ENCODE measurements around the gene ABCC3. TPM values are rescaled to one million over a fixed set of nuclear protein-coding genes. Genes with fewer than 3 reads are reported as not detected.

The ABCC3 gene
- total RNA-seq, 4 donors from 2014 or later: 297 to 655 (median 533) TPM

DNA sequence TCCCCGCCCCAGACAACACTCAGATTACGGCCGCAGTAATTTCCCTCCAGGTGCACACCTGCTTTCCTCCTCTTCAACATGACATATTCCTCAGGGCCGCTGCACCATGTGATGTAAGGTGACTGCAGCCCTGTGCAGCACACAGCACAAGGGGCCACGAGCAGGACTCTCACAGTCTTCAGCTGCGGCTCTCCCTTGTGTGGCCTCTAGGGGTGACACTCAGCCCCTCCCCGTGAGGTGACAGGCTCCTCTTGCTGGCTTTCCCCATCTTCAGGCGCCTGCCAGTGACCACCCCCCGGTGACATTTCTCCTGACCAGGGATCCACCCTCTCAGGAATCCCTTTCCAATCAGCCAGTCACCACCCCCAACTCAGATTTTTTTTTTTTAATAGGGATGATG lies 31.3 kb upstream of the ABCC3 start:
- WGBS, 2 donors (ENCODE audit: low coverage in 1 of 2): 44 to 67% methylated on average over 1 to 9 of the region's 9 CpGs
- intact Hi-C loops (cut with DNase I; ENCODE audit: low total_unique reads) (loop anchor here (2.0 kb wide), 1 partner anchor 31 kb away; no protein-coding TSS in a partner anchor), in situ Hi-C loops (cut with MboI; ENCODE audit: low pct_ligation_motif_present in 1 of 4, low pct_unique_long_range_greater_than_20kb in 1 of 4, low sequenced_read_pairs in 3 of 4) (no loop called here)

DNA sequence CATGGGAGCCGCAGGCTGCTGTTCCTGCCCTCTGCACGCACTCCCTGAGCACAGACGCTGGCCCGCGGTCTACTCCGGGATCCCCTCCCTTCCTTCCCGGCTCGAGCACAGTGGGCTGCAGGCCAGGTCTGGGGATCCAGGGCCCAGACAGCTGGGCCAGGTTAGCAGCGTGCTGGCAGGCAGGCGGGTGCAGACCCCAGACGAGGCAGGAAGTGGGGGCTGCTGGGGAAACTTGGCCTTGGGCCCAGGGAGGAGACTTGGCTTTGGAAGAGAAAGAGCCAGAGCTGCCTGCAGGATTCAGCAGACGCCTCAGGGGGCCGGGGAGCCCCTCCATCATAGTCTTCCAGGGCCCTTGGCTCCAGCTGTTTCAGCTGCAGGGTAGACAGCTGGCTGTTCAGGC lies 30.2 kb upstream of the ABCC3 start:
- in situ Hi-C loops (cut with MboI; ENCODE audit: low pct_ligation_motif_present in 1 of 4, low pct_unique_long_range_greater_than_20kb in 1 of 4, low sequenced_read_pairs in 3 of 4): no loop called here
- Histone ChIP-seq H3K36me3 (no peaks in the 10 kb centered on the region), H3K4me1 (peaks cover 5 to 11% (median 6%) of the 10 kb centered on the region in 4 donors), H3K27ac (peak overlapping the region in 1 of 4 donors; percentile 30), H3K27me3 (no peaks in the 10 kb centered on the region), H3K9me3 (no peaks in the 10 kb centered on the region), H3K4me3 (no peak overlapping the region)
- TF ChIP-seq POLR2A (IDR thresholded peaks at IDR 0.05) (no peak), POLR2AphosphoS5 (IDR thresholded peaks at IDR 0.05) (no peak), EP300 (IDR thresholded peaks at IDR 0.05; ENCODE audit: low read depth) (no peak)
- TF ChIP-seq, protein P1, sequence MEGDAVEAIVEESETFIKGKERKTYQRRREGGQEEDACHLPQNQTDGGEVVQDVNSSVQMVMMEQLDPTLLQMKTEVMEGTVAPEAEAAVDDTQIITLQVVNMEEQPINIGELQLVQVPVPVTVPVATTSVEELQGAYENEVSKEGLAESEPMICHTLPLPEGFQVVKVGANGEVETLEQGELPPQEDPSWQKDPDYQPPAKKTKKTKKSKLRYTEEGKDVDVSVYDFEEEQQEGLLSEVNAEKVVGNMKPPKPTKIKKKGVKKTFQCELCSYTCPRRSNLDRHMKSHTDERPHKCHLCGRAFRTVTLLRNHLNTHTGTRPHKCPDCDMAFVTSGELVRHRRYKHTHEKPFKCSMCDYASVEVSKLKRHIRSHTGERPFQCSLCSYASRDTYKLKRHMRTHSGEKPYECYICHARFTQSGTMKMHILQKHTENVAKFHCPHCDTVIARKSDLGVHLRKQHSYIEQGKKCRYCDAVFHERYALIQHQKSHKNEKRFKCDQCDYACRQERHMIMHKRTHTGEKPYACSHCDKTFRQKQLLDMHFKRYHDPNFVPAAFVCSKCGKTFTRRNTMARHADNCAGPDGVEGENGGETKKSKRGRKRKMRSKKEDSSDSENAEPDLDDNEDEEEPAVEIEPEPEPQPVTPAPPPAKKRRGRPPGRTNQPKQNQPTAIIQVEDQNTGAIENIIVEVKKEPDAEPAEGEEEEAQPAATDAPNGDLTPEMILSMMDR (IDR thresholded peaks at IDR 0.05): no peak
- intact Hi-C loops (cut with DNase I; ENCODE audit: low total_unique reads): no loop called here
- peak; percentile 19 for DNase-seq
- WGBS, 2 donors (ENCODE audit: low coverage in 1 of 2): 25% methylated on average over 13 of the region's 13 CpGs; no CpG with 5 or more reads in 1 of the 2 donors

More for the DNA sequence above, 31.3 kb upstream of the ABCC3 start:
- H3K9me3 ChIP-seq: no peaks in the 10 kb centered on the region
- no peak overlapping the region for H3K27ac ChIP-seq
- H3K36me3 ChIP-seq: no peaks in the 10 kb centered on the region
- H3K4me1 ChIP-seq: peaks cover 5 to 11% (median 6%) of the 10 kb centered on the region in 4 donors
- DNase-seq: no peak
- H3K27me3 ChIP-seq: no peaks in the 10 kb centered on the region
- TF ChIP-seq, protein P1 (IDR thresholded peaks at IDR 0.05): peak in 2 of 5 experiments; percentile 10 to 14
- TF ChIP-seq POLR2AphosphoS5 (IDR thresholded peaks at IDR 0.05): no peak
- H3K4me3 ChIP-seq: no peak overlapping the region

DNA sequence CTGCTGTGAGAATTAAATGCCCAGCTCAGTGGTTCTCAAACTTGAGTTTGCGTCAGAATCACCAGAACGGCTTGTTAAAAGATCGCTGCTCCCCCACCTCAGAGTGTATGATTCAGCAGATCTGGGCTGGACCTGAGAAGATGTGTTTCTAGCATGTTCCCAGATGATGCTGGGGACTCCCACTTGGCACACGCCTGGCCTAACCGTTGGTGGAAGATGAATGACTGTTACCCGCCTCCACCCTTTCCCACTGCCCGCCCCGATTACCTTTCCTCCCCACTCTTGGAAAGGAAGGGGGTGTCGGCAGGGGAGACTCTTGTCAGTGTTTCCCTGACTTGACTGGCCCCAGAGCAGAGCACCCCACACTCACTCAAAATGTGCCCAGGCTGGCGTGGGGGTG lies 29.3 kb upstream of the ABCC3 start:
- H3K9me3 ChIP-seq: no peaks in the 10 kb centered on the region
- in situ Hi-C loops (cut with MboI; ENCODE audit: low pct_ligation_motif_present in 1 of 4, low pct_unique_long_range_greater_than_20kb in 1 of 4, low sequenced_read_pairs in 3 of 4): no loop called here
- H3K4me3 ChIP-seq: no peak overlapping the region
- 66% methylated on average over 10 of the region's 10 CpGs; no CpG with 5 or more reads in 1 of the 2 donors for WGBS, 2 donors (ENCODE audit: low coverage in 1 of 2)
- TF ChIP-seq, protein P1 (IDR thresholded peaks at IDR 0.05): no peak
- TF ChIP-seq EP300 (IDR thresholded peaks at IDR 0.05; ENCODE audit: low read depth) (no peak), POLR2A (IDR thresholded peaks at IDR 0.05) (no peak), POLR2AphosphoS5 (IDR thresholded peaks at IDR 0.05) (no peak)
- H3K4me1 ChIP-seq: peaks cover 5 to 11% (median 6%) of the 10 kb centered on the region in 4 donors
- DNase-seq: no peak
- intact Hi-C loops (cut with DNase I; ENCODE audit: low total_unique reads): no loop called here
- no peaks in the 10 kb centered on the region for H3K27me3 ChIP-seq
- H3K27ac ChIP-seq: no peak overlapping the region
- no peaks in the 10 kb centered on the region for H3K36me3 ChIP-seq

DNA sequence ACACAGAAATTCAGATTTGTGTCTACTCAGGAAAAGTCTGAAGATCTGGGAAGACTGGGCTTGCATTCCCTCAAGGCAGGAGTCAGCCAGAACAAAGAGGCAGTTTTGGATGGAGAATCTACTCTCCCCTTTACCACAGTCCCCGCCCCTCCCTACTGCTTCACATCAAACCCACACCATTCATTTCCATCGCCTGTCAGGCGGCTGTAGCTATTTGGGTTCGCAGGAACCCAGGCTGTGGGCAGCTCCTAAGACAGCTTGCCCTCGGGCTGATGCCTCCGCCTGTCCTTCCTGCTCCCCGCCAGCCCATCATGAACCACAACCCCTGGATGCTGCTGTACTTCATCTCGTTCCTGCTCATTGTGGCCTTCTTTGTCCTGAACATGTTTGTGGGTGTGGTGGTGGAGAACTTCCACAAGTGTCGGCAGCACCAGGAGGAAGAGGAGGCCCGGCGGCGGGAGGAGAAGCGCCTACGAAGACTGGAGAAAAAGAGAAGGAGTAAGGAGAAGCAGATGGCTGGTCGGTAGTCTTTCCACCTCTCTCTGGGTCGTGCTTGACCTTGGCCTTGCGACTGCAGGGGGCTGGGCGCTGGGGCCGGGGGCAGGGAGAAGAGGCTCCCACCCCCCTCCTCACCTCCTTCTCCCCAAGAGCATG lies 27.0 kb upstream of the ABCC3 start:
- intact Hi-C loops (cut with DNase I; ENCODE audit: low total_unique reads) (no loop called here), in situ Hi-C loops (cut with MboI; ENCODE audit: low pct_ligation_motif_present in 1 of 4, low pct_unique_long_range_greater_than_20kb in 1 of 4, low sequenced_read_pairs in 3 of 4) (no loop called here)
- WGBS, 2 donors (ENCODE audit: low coverage in 1 of 2): 91 to 95% methylated on average over 4 to 19 of the region's 19 CpGs
- H3K27me3 ChIP-seq: no peaks in the 10 kb centered on the region
- H3K4me1 ChIP-seq: peaks cover 5 to 11% (median 6%) of the 10 kb centered on the region in 4 donors
- H3K36me3 ChIP-seq: no peaks in the 10 kb centered on the region
- H3K27ac ChIP-seq: no peak overlapping the region
- no peak for DNase-seq
- TF ChIP-seq, protein P1 (IDR thresholded peaks at IDR 0.05): no peak
- TF ChIP-seq POLR2AphosphoS5 (IDR thresholded peaks at IDR 0.05) (no peak), POLR2A (IDR thresholded peaks at IDR 0.05) (no peak), EP300 (IDR thresholded peaks at IDR 0.05; ENCODE audit: low read depth) (no peak)
- H3K4me3 ChIP-seq: no peak overlapping the region
- H3K9me3 ChIP-seq: no peaks in the 10 kb centered on the region
